DND-41 (cell line): ENCODE measurements around the gene ASPSCR1.

ENCODE experiments used
- ATAC-seq: fragments of 200-7000 bp; cut with Tn5 transposase; 3 replicates; pipeline ENCODE4 v1.9.1; 2021; ENCODE audit warnings: low read depth; ENCODE audit not compliant: insufficient read depth
- DNase-seq: peaks from one replicate; pipeline ENCODE4 v3.0.0-alpha.2; 2020
- H2AFZ ChIP-seq: 2 replicates; pipeline ENCODE4 v1.6.0; 2012; ENCODE audit warnings: low read depth, low read length
- H3K27ac ChIP-seq: 2 replicates; pipeline ENCODE4 v1.5.1; 2012; ENCODE audit warnings: low read length, inconsistent platforms
- H3K27me3 ChIP-seq: fragments of 200-600 bp; sonication (generic); 2 replicates; pipeline ENCODE4 v1.6.0; 2012; ENCODE audit warnings: low read length, mild to moderate bottlenecking, inconsistent platforms; ENCODE audit not compliant: insufficient read depth, poor library complexity
- H3K36me3 ChIP-seq: 2 replicates; pipeline ENCODE4 v1.5.1; 2012; ENCODE audit warnings: low read length, inconsistent platforms; ENCODE audit not compliant: insufficient read depth
- H3K4me1 ChIP-seq: 2 replicates; pipeline ENCODE4 v1.5.1; 2012; ENCODE audit warnings: mild to moderate bottlenecking, low read length; ENCODE audit not compliant: insufficient read depth
- H3K4me2 ChIP-seq: 2 replicates; pipeline ENCODE4 v1.6.0; 2012; ENCODE audit warnings: mild to moderate bottlenecking, moderate library complexity, low read length, inconsistent platforms; ENCODE audit not compliant: insufficient read depth
- H3K4me3 ChIP-seq, 2 experiments: fragments of 200-600 bp in 1 of 2; shearing (Covaris generic) in 1 of 2; 2 replicates each; pipeline ENCODE4 v1.5.1; 2012 to 2016; ENCODE audit warnings: inconsistent platforms in 2 of 2, low read length in 2 of 2, mild to moderate bottlenecking in 2 of 2, low read depth in 1 of 2, moderate library complexity in 1 of 2
- H3K79me2 ChIP-seq: 2 replicates; pipeline ENCODE4 v1.6.0; 2012; ENCODE audit warnings: low read length, inconsistent platforms; ENCODE audit not compliant: insufficient read depth
- H3K9ac ChIP-seq: 2 replicates; pipeline ENCODE4 v1.6.0; 2012; ENCODE audit warnings: low read depth, mild to moderate bottlenecking, inconsistent platforms, low read length, moderate library complexity
- H3K9me3 ChIP-seq: 2 replicates; pipeline ENCODE4 v1.5.1; 2012; ENCODE audit warnings: low read length, moderate library complexity, mild to moderate bottlenecking, inconsistent platforms; ENCODE audit not compliant: insufficient read depth, severe bottlenecking
- H4K20me1 ChIP-seq: 2 replicates; pipeline ENCODE4 v1.6.0; 2012; ENCODE audit warnings: low read length; ENCODE audit not compliant: insufficient read depth
- CTCF ChIP-seq: IDR thresholded peaks from 2 replicates; pipeline ENCODE4 v1.5.1; 2012; ENCODE audit warnings: borderline replicate concordance, low read length, moderate library complexity, mild to moderate bottlenecking; ENCODE audit not compliant: poor library complexity, severe bottlenecking; ENCODE audit errors: extremely low read depth
- EZH2 ChIP-seq: IDR thresholded peaks from 3 replicates; pipeline ENCODE4 v1.6.1; 2012; ENCODE audit warnings: borderline replicate concordance, low read depth, mild to moderate bottlenecking, moderate library complexity, low read length, inconsistent platforms; ENCODE audit not compliant: severe bottlenecking

ASPSCR1 gene

GRCh38 chr17:82012640-82013295 is 35.3 kb downstream of the ASPSCR1 start:
- Histone ChIP-seq H3K36me3 (peaks cover 10% of the 10 kb centered on the region), H3K4me1 (no peaks in the 10 kb centered on the region), H2AFZ (no peak overlapping the region), H3K27ac (no peak overlapping the region), H3K4me2 (no peak overlapping the region), H3K4me3 (no peak overlapping the region), H3K9me3 (no peaks in the 10 kb centered on the region), H4K20me1 (peaks cover 4% of the 10 kb centered on the region; the same call in 1 of the 2 replicates), H3K9ac (no peak overlapping the region), H3K27me3 (no peaks in the 10 kb centered on the region), H3K79me2 (no peaks in the 10 kb centered on the region)
- DNase-seq = no peak
- ATAC-seq = no peak
- no peak for TF ChIP-seq EZH2
- TF ChIP-seq CTCF = no peak

- H2AFZ ChIP-seq = no peak overlapping the region
- DNase-seq (no peak), ATAC-seq (no peak)
- H3K79me2 ChIP-seq = no peaks in the 10 kb centered on the region
- no peak overlapping the region for H3K4me2 ChIP-seq
- H4K20me1 ChIP-seq = no peaks in the 10 kb centered on the region; the same call in 1 of the 2 replicates
- no peak overlapping the region for H3K27ac ChIP-seq
- H3K9ac ChIP-seq = no peak overlapping the region
- H3K27me3 ChIP-seq = no peaks in the 10 kb centered on the region
- TF ChIP-seq CTCF (no peak), EZH2 (no peak)
- H3K36me3 ChIP-seq = peaks cover 15% of the 10 kb centered on the region
- H3K4me1 ChIP-seq = no peaks in the 10 kb centered on the region
- no peak overlapping the region for H3K4me3 ChIP-seq
- H3K9me3 ChIP-seq = no peaks in the 10 kb centered on the region
Measured at GRCh38 chr17:82013341-82013740, 35.9 kb downstream of the ASPSCR1 start.

- no peak overlapping the region for H3K9ac ChIP-seq
- H3K27me3 ChIP-seq = no peaks in the 10 kb centered on the region
- DNase-seq = no peak
- no peaks in the 10 kb centered on the region for H3K4me1 ChIP-seq
- H2AFZ ChIP-seq = no peak overlapping the region
- no peak for ATAC-seq
- TF ChIP-seq EZH2 (no peak), CTCF (no peak)
- no peak overlapping the region for H3K4me2 ChIP-seq
- H3K79me2 ChIP-seq = no peaks in the 10 kb centered on the region
- no peak overlapping the region for H3K4me3 ChIP-seq
- no peak overlapping the region for H3K27ac ChIP-seq
- H3K36me3 ChIP-seq = peaks cover 20% of the 10 kb centered on the region
- peaks cover 3% of the 10 kb centered on the region for H4K20me1 ChIP-seq
- no peaks in the 10 kb centered on the region for H3K9me3 ChIP-seq
Measured at GRCh38 chr17:82013772-82014321, 36.4 kb downstream of the ASPSCR1 start.
